Umbilical cord (tissue), 2 donors: ENCODE results near the gene ATP6V1B1. TPM values are rescaled to one million over a fixed set of nuclear protein-coding genes. Genes with fewer than 3 reads are reported as not detected.
"Not testable (repeated sequence)": the region's sequence is repeated elsewhere in the genome, so short reads cannot be mapped to it uniquely, and the experiment has no call there.

Source experiments
- DNase-seq: peaks from one replicate; pipeline ENCODE4 v3.0.0-alpha.2; 2015; ENCODE audit warnings: low spot score
- total RNA-seq: library from RNA; depleted of rRNA; stranded (reverse); fragments of >200 nt; gene quantifications from one replicate; pipeline ENCODE4 v1.2.3, GENCODE V29; 2014; ENCODE audit warnings: low replicate concordance; ENCODE audit not compliant: insufficient read depth

The ATP6V1B1 gene
- total RNA-seq, 1 donor from 2014 or later: not detected

DNA sequence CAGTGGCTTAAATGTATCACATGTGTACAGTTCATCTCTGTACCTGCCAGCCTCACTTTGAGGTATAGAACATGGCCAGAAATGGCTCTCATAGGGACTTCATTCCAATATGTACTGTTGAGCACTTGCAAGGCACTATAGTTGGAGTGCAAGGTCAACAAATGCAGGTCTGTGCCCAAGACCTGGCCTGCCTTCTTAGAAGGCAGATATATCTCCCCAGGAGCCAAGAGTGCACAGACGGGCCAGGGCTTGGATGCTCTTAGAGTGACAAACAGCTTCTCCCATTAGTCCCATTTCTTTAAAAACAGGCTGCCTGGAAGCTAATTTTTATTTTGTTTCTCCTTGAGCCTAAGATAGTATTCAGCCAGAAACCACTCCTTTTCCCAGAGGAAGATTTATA is 51.7 kb downstream of the ATP6V1B1 start:
- no peak for DNase-seq

DNA sequence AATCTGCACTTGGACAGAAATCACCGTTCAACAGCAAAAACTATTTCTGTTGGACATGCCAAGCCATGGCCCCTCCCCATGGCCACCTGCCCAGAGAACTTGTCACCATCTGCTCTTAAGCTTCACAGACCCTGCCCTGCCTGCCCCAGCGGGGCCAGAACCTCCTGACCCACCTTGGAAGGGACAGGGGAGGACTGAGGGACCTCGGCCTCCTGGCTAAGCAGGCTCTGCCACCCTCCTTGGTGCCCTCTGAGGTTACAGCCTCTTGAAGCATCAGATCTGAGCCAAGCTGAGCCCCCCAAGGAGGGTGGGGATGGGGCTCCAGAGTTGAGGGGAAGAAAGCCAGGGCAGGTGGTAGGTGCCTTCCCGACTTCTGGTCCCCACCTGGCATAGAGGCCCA is 52.5 kb downstream of the ATP6V1B1 start:
- DNase-seq: no peak

DNA sequence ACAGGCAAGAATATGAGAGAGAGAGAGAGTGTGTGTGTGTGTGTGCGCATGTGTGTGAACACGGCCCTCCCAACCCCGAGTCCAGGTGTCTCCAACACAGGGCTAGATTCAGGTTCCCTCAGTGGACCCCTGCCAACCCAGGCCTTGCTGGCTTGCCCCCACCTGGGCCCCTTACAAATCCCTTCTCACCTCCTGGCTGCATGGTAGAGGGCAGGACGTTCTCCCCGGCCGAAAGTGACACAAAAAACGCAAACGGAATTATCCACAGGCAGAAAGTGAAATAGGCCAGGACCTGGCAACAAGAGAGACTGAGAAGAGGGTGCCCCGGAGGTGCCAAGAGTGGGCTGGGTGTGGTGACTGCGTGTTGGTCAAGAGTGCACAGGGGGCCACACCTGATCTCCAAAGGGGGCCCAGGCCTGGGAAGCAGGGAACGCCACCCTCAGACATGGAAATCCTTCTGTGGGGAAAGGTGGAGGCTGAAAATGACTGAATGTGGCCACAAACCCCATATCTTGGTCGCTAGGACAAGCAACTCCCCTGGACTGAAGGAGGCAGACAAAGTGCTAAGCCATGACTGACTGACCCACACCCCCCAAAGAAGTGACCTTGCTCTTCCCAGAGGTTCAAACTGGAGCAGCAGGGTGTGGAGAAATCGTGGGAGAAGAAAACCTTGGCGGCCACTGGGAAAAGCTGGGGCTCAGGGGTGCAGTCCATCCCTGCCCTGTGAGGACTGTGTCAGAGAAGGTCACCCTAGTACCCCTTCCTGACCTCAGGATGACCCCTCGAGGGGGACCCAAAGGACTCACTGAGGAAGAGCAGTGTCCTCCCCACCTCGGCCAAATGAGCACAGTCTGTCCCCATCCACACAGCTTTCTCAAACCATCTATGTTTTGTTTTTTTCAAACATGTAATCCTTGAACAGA is 53.3 kb downstream of the ATP6V1B1 start:
- DNase-seq: no peak

DNA sequence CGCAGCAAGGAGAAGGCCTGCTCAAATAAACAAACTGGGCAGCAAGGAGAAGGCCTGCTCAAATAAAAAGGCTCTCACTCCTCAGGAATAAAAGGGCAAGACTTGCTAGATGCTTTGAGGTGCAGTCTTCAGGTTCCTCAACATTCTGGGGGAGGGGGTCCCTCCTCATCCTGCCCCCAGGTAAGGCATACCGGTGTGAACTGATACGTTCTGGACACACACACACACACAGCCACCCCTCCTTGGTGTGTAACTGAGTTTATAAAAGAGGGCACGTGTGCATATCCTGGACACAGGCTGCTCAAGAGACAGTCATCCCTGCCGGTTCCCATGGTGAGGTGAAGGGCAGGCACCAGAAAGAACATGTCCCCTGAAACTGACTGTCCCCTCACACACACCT is 54.5 kb downstream of the ATP6V1B1 start:
- DNase-seq: no peak

DNA sequence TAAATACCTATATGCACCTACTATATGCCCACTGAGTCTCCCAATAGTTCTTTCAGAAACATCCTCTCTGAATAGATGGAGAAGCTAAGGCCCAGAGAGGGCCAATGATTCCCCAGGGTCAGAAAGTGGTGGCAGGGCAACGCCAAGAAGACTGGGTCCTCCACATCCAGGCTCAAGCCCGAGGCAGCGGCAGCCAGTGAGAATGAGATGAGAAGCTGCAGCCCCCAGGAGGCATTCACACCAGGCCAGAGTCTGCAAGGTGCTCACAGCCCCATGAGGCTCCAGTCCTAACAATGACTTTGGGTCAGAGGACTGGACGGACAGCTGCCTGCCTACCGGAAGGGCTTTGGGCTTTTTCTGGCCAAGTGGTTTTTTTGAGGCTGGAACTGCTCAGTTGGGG is 55.4 kb downstream of the ATP6V1B1 start:
- DNase-seq: no peak

DNA sequence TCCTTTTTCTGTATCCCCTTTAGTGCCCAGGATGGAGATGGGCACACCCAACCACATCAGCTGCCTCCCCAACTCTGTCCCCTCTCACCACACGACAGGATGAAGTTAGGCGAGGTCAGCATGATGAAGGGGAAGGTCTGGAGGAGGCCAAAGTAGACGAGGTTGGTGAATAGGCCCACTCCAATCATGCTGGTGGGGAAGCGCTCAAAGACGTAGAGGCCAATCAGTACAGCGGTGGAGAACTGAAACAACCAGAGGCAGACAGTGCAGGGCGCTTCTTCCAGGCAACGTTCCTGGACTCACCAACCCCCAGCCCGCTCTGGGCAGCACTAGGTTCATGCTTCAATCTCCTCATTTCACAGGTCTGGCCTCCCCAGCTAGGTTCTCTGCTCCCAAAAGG is 56.0 kb downstream of the ATP6V1B1 start:
- DNase-seq: no peak

DNA sequence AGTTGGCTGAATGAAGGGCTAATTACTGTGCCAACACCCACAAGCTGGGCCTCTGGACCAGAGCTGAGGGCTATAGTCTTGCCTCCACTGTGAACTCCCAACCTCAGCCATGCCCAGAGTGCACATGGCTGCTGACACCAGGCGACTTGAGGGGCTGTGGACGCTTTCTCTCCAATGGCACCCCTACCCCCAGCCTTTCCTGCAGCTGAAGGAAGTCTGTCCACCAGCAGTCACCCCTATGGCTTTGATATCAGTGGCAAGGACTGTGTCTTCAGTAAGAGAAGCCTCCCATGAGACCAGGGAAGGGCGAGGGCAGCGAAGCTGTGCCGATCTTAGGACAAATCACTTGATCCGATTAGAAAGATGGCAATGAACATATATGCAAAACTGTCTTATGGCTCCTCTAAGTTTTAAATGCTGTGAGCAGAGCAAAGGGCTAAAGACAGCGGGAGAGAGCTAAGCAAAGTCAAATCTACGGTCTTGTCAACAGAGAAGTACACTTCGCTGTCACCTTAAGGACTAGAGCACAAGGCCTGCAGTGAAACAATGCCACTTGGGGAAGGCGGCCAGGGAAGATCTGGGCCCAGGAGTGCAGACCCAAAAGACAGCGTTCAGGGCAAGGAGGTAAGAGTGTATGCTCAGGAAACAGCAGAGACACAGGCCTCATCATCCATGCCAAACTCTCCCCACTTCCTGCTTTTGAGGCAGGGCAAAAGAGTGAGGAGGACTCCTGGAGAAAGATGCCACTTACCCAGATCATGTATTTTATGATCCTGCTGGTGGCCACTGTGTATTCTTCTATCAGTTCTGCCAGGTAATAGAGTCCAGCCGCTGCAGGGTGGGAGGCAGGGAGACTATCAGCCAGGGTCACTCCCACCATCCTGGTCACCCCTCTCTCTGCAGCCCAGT is 57.5 kb downstream of the ATP6V1B1 start:
- no peak for DNase-seq

DNA sequence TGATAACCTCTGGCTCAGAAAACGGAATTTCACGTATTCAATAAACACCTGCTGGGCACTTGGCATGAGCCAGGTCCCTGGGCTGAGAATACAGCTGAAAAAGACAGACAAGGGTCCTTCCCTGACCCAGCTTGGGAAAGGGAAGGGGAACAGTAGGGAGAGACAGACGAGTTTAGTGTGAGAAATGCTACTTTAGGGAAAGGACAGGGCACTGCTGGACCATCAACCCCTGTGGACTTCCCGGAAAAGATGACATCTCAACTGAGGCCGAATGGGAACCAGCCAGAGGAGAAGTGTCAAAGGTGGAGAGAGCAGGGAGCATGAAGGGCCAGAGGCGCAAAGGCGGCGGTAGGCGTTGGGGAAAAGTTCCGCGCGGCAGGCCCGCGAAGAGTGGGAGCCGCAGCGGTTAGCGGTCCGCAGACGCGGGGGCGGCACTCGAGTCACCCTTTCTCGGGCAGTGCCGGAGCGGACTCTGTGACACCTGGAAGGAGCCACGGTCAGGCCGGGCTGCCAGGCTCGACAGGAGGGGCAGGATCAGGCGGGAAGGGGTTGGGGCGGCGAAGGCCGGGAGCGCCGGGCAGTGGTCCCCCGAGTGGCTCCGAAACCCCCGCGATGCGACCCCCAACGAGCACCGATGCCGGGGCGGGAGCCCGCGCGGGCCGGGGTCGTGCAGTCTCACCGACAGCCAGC is 58.5 kb downstream of the ATP6V1B1 start:
- no peak for DNase-seq

DNA sequence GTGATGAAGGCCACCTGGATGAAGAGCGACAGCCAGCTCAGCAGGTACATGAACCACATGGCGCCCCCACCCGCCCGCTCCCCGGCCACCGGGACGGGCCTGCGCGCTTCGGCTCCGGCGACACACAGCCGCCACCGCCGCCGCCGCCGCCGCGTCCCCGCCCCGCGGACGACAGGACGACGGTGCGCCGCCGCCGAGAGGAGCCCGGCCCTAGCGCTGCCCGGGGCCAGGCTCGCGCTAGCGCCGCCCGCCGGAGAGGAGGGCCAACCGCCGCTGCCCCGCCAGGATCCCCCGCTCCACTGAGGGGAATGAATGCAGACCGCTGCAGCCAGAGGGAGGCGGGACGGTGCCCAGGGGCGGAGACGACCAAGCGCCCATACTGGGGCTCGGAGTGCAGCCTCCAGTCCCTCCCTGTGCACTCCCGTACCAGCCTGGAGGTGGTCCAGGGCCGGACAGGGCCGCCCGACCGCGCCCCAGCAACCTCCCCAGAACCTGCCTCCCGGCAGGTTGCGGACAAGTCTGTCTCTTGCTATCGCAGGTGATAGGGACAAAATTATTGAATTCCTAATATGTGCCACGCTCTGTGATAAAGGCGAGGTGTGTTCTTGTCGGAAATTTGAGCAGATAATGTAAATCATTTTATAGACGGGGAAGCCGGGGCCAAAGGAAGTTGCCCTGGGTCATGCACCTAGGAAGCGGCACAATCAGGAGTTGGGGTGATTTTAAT is 59.2 kb downstream of the ATP6V1B1 start, which contains the start of gene TEX261:
Gene TEX261 (minus strand): TSS at position 175 of the 727 bp plus-strand sequence. CDS start 116 bp downstream, at position 59.
- peak; percentile 86 for DNase-seq

DNA sequence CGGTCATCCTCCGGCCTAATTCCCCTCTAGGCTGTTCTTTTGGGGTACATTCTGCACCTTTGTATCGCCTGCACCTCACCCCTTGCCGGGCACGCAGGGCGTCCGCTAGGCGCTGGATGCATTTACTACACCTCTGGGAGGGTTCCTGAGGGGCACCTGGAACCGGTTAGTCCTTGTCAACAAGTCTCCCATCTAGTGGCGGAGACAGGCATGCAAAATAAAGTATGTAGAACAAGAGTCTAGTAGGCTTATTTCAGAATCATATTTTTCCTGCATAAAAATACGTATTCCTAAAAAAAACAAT is 59.7 kb downstream of the ATP6V1B1 start:
- peak; percentile 35 for DNase-seq

DNA sequence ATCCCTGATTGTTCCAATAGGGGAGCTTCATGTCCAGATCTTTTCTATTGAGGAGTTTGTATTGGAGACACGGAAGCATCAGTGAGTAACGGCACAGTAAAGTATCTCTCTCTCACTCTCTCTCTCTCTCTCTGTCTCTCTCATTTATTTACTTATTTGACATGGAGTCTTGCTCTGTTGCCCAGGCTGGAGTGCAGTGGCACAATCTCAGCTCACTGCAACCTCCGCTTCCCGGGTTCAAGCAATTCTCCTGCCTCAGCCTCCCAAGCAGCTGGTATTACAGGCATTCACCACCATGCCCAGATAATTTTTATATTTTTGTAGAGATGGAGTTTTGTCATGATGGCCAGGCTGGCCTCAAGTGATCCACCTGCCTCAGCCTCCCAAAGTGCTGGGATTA is 63.2 kb downstream of the ATP6V1B1 start:
- DNase-seq: not testable (repeated sequence)

DNA sequence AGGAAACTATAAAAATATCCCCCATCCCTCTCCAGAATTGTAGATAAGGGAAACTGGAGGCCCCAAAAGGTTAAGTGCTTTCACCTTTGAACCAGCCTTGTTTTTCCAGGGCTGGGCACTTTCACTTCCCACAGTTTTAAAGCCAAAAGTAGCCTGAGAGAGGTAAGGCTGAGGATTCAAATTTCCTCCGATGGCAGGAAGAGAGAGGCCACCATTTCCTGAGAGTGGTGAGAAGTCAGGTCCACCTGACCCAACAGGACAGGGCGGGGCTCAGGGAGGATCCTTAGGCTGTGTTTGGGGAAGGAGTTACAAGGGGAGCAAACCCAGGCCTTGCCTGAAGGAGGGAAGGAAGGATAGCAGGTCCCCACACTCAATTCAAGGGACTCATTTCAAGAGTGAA is 63.7 kb downstream of the ATP6V1B1 start:
- DNase-seq: no peak

DNA sequence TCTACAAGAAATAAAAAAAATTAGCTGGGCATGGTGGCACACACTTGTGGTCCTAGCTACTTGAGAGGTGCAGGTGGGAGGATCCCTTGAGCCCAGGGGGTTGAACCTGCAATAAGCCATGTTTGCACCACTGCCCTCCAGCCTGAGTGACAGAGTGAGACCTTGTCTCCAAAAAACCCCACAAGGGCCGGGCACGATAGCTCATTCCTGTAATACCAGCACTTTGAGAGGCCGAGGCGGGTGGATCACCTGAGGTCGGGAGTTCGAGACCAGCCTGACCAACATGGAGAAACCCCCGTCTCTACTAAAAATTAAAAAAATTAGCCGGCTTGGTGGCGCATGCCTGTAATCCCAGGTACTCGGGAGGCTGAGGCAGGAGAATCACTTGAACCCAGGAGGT is 64.2 kb downstream of the ATP6V1B1 start:
- DNase-seq: not testable (repeated sequence)

DNA sequence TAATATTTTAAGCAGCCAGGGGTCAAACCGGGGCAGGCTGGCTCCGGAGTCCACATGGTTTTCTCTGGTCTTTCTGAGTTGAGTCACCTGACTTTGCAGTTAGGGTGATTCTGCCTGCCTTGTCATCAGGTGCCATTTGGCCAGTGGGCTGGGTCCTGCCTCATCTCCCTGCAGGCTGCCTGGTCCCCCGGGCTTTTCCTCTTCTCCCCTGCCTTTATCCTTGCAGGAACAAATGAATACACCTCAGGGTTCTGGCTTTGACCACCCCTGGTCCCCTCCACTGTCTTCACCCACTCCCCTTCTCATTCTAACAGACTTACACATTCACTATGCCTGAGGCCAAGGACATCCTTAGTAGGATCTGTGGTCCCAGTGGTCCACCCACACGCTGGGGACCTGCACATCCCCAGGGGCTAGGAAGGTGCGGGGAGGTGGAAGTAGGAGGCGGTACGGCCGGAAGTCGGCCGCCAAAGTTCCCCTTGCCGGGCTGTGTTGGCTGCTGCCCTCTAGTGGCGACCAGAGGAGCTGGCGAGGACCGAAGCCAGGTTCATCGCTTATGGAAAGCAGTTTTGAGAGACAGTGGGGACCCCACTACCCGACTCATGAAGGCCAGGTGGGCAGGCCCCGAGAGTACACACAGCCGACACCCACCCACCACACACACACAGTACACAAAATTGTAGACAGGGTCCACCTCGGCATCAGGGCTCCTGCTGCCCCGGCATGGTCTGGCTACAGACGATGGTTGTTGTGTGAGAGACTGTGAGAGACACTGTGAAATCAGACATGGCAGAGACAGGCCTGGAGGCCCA is 65.3 kb downstream of the ATP6V1B1 start:
- peak; percentile 53 for DNase-seq

DNA sequence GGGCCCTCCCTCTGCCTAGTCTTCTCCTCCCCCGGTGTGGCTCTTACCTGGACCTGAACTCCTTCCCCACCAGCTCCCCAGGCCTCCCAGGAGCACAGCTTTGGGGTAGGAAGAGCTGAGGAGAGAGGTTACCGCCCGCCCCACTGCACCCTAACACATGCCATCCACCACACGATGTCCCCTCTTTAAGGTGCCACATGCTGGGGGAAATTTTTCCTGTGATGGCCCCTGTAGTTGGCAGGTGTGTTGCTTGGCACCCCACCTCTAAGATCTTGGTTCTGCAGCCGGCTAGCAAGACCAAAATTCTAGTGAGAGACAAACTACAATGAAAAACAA is 65.9 kb downstream of the ATP6V1B1 start:
- no peak for DNase-seq

DNA sequence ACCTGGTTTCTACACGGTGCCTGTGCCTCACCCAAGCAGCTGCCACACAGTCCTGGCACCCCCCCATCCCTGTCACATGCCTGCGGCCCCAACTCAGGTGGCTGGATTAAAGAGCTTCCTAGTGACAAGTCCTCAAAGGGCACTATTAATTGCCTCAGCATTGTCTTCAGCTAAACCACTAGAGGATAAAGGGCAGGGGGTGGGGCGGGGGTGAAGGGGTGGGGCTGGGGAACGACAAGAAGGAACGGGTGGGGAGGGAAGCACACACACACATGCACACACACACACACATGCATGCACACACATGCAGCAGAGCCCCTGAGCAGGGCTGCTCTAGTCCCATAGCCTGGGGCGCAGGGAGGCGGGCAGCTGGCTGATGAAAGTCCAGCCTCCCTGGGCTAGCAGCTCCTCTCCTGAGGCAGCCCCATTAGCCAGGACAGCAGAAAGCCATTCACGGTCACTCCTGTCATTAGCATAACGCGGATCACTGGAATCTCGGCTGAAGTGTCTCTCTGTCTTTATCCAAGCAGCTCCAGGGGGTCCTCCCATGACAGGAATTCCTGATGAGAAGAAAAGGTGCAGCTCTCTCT is 66.4 kb downstream of the ATP6V1B1 start:
- DNase-seq: no peak

DNA sequence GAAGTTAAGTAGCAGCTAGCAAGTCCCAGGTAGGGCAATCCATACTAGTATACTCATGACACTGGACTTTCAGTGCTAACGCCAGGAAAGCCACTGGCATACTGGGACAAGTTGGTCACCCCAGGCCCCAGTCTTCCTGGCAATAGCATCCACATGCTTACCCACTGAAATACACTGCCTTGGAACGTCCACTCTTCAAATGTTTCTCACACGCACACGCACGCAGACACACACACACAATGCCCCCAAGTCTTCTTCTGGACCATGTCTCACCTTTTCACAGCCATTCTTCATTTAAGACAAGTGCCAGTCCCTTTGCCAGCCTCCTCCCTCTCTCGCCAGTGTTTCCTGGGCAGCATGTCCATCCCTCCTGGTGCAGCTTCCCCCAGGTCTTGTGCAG is 67.7 kb downstream of the ATP6V1B1 start:
- no peak for DNase-seq

DNA sequence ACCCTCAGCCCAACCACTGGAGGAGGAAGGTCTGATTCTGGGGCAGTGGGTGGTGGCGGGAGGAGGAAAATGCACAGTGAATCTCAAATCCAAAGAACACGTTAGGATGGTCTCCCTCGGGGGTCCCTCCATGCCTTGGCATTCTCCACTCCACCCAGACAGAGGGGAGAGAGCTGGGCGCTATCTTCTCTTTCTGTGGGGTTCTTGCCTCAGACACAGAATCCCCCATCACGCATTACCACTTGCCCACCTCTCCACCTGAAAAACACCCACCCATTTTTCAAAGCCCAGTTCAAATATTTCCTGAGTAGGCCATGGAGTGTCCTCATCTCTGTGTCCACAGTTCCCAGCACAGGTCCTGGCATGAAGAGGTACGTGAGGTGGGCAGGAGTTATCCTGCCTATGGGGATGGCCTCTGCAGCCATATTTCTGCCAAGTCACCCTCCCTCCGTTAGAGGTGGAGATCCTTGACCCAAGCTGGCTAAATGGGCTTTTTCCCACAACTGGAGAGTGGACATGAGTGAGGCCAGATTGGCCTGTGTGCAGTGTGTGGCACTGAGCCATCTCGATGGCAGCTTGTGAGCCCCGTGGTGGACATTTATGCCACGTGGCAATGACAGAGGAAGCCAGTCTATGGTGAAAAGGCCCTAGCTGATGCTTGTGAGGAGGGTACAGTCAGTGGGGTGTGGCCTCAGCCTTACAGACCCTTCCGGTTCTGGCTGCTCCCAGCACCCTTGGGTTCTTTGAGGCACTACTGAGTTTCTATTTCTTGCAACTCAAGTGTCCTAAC is 68.5 kb downstream of the ATP6V1B1 start:
- DNase-seq: no peak

DNA sequence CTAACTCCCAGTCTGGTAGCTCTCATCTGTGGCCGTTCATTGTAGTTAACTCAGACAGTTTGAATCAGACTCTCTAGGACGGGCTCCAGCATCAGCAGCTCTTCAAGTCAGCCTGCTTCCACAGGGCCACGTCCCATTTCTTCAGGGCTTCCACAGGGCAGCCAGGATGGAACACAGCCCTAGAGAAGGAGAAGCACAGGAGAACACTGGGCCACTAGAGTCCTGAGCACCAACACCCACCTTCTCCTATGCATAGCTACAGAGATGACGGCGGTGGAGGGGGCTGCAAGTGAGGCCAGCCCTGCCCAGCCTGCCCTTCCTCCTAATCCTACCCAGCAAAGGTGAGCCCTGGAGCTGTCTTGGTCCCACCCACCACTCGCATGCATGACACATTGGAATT is 69.2 kb downstream of the ATP6V1B1 start:
- DNase-seq: no peak
